Right hindlimb (tissue), 1 donor: ENCODE results near the gene SNRPA1.

Source experiments
- DNase-seq: peaks from one replicate; pipeline ENCODE4 v3.0.0-alpha.2; 2018

Gene SNRPA1

DNA sequence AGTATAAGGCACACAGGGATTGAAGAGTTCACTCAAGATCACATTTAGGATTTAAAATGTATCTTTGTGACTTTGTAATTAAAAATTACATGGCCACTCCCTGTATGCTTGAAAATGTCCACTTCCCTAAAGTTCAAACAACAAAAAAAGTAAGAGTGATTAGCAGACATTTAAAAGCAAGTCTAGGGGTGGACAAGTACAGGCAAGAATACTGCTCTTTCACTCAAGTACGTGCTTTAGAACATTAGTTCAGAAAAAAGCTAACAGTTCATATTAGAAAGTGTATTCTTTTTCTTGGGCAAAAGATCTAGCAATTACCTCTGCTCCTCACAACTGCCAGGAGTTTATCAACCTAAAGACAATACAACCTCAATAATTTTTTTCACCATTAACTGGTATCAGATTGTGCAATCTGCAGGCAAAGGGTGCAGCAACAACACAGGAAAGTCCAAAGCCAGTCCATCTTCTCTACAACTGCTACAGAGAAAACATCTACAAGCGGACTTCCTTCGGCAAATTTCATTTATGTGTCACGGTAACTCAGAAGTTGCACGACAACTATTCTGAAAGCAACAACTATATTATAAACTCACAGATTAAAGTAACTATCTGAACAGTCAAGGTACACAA is 61.3 kb downstream of the SNRPA1 start:
- no peak for DNase-seq

GRCh38 chr15:101232677-101233076 is 62.4 kb downstream of the SNRPA1 start:
- DNase-seq: no peak
